Progenitor cell of endocrine pancreas (in vitro differentiated cells): ENCODE results near the gene VRTN. TPM values are rescaled to one million over a fixed set of nuclear protein-coding genes. Genes with fewer than 3 reads are reported as not detected.

Experiments used
- DNase-seq: peaks from one replicate; pipeline ENCODE4 v3.0.0; 2021; ENCODE audit warnings: low spot score; ENCODE audit not compliant: unreplicated experiment
- H3K27ac Mint-ChIP-seq: 2 replicates; pipeline ENCODE4 v1.8.0; 2021; ENCODE audit warnings: mild to moderate bottlenecking, moderate library complexity, mixed read lengths
- H3K27me3 Mint-ChIP-seq: 2 replicates; pipeline ENCODE4 v1.8.0; 2021; ENCODE audit warnings: mixed read lengths
- H3K36me3 Mint-ChIP-seq: 2 replicates; pipeline ENCODE4 v1.8.0; 2022; ENCODE audit warnings: mixed read lengths; ENCODE audit not compliant: insufficient read depth
- H3K4me1 Mint-ChIP-seq: 2 replicates; pipeline ENCODE4 v1.8.0; 2021; ENCODE audit warnings: low read depth, mixed read lengths
- H3K4me3 Mint-ChIP-seq: 2 replicates; pipeline ENCODE4 v1.8.0; 2021; ENCODE audit warnings: low read depth, mild to moderate bottlenecking, moderate library complexity, mixed read lengths
- H3K9me3 Mint-ChIP-seq: 2 replicates; pipeline ENCODE4 v1.8.0; 2021; ENCODE audit warnings: low read depth, mixed read lengths
- CTCF ChIP-seq: fragments of 200-600 bp; sonication (generic); IDR thresholded peaks from one replicate; pipeline ENCODE4 v1.5.0; 2021; ENCODE audit warnings: antibody characterized with exemption, mild to moderate bottlenecking; ENCODE audit not compliant: unreplicated experiment
- total RNA-seq: library from RNA; stranded (reverse); gene quantifications from 2 replicates; pipeline ENCODE4 v1.2.1, GENCODE V29; 2021

VRTN gene
- total RNA-seq, 1 donor from 2014 or later = 1.5 TPM

- Mint-ChIP-seq H3K9me3 (no peaks in the 10 kb centered on the region), H3K4me3 (no peak overlapping the region), H3K36me3 (no peaks in the 10 kb centered on the region), H3K27me3 (peaks cover 18% of the 10 kb centered on the region), H3K4me1 (peaks cover 3% of the 10 kb centered on the region), H3K27ac (no peak overlapping the region)
- TF ChIP-seq CTCF = no peak
- DNase-seq = no peak
These were observed 55.5 kb downstream of the VRTN start for GRCh38 chr14:74403619-74404417.

- peaks cover 13% of the 10 kb centered on the region for H3K27me3 Mint-ChIP-seq
- no peak overlapping the region for H3K27ac Mint-ChIP-seq
- H3K4me3 Mint-ChIP-seq = no peak overlapping the region
- TF ChIP-seq CTCF = no peak
- no peaks in the 10 kb centered on the region for H3K36me3 Mint-ChIP-seq
- peaks cover 3% of the 10 kb centered on the region for H3K4me1 Mint-ChIP-seq
- DNase-seq = no peak
- no peaks in the 10 kb centered on the region for H3K9me3 Mint-ChIP-seq
These were observed 56.2 kb downstream of the VRTN start for GRCh38 chr14:74404435-74404834.

GRCh38 chr14:74405663-74406062, 57.4 kb downstream of the VRTN start:
- Mint-ChIP-seq H3K4me3 (no peak overlapping the region), H3K27ac (no peak overlapping the region), H3K9me3 (no peaks in the 10 kb centered on the region), H3K4me1 (peaks cover 3% of the 10 kb centered on the region), H3K27me3 (peaks cover 9% of the 10 kb centered on the region), H3K36me3 (no peaks in the 10 kb centered on the region)
- no peak for DNase-seq
- TF ChIP-seq CTCF = no peak

GRCh38 chr14:74407021-74407800, 58.9 kb downstream of the VRTN start:
- Mint-ChIP-seq H3K4me1 (no peaks in the 10 kb centered on the region), H3K27ac (no peak overlapping the region), H3K4me3 (no peak overlapping the region), H3K9me3 (no peaks in the 10 kb centered on the region), H3K27me3 (peaks cover 12% of the 10 kb centered on the region), H3K36me3 (no peaks in the 10 kb centered on the region)
- no peak for DNase-seq
- TF ChIP-seq CTCF = no peak

GRCh38 chr14:74407801-74408154, 59.5 kb downstream of the VRTN start:
- H3K36me3 Mint-ChIP-seq = no peaks in the 10 kb centered on the region
- DNase-seq = no peak
- TF ChIP-seq CTCF = no peak
- no peaks in the 10 kb centered on the region for H3K4me1 Mint-ChIP-seq
- H3K27me3 Mint-ChIP-seq = peaks cover 12% of the 10 kb centered on the region
- no peak overlapping the region for H3K27ac Mint-ChIP-seq
- no peak overlapping the region for H3K4me3 Mint-ChIP-seq
- no peaks in the 10 kb centered on the region for H3K9me3 Mint-ChIP-seq
